Myometrial cell (primary cell): ENCODE data around the gene SLC9A9. TPM values are rescaled to one million over a fixed set of nuclear protein-coding genes. Genes with fewer than 3 reads are reported as not detected.

Experiments used
- total RNA-seq: library from RNA; depleted of rRNA; stranded (reverse); fragments of >200 nt; gene quantifications from 2 replicates; pipeline ENCODE4 v1.2.3, GENCODE V29; 2015

Gene SLC9A9
- total RNA-seq = 1.8 and 2.0 TPM in 2 replicates

DNA sequence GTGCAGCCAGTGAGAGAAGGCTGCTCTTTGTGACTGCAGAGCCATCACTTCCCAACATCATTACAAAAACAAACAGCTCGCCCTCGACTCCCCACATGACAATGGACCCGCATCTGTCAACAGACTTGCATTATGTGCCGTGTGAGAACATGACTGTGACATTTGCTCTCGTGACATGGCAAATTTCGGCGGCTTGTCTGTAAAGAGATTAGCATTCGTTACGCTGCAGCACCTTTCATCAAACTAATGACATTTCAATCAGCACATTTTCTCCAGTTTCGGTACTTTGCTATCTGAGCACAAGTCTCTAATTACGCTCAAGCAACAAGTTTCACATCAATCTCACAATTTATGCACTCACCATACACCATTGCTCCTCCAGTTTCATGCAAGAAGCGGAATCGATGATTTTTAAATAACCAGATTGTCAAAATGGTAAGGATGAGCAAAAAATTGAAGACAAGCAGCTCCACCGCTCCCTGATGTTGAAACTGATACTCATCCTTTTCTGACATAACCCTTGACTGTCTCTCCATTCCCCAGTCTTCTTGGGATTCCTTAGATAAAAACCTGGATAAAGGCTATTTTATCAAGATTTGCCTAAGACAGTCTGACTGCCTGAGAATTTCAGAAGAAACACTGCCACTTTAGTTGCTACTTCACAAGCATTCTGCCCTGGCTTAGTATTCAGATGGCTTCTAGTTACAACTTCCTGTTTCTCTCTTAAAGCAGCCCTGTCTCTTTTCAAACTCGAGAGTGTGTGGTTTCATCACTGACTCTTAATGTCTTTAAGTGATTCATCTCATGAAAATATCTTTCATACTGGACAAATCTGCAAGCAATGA is at the start of gene SLC9A9:
SLC9A9 (minus strand) TSS at position 682 of the 845 bp plus-strand sequence; CDS start at position 536, 146 bp downstream.

Other genes with a start within 250 kb of the SLC9A9 start
- 7.5 and 15.6 TPM in 2 replicates for gene DIPK2A, start 123.4 kb upstream of the SLC9A9 start, total RNA-seq